Measurements from ENCODE around the gene RPGR. TPM values are rescaled to one million over a fixed set of nuclear protein-coding genes. Genes with fewer than 3 reads are reported as not detected.

RPGR gene
- total and polyA plus RNA-seq, 7 donors = 4.0 to 26.8 (median 9.6) TPM

- Histone ChIP-seq H3K27me3 (ENCODE audit: insufficient read depth in 3 of 3, low read length in 2 of 3) (peaks cover 0 to 8% (median 0%) of the 10 kb centered on the region in 3 donors), H3K4me3 (no peak overlapping the region), H3K36me3 (ENCODE audit: insufficient read depth in 1 of 2, low read depth in 1 of 2) (no peaks in the 10 kb centered on the region), H3K9me3 (no peaks in the 10 kb centered on the region), H3K27ac (no peak overlapping the region), H3K4me1 (no peaks in the 10 kb centered on the region)
- 80 to 90% (median 85%) methylated on average over 4 of the region's 4 CpGs for WGBS, 3 donors
- intact Hi-C loops (cut with DNase I) = no loop called here
- ATAC-seq (peak; percentile 28 to 93 (median 46)), DNase-seq (no peak)
- TF ChIP-seq CTCF (IDR thresholded peaks at IDR 0.05) = no peak
Measured at GRCh38 chrX:38312436-38312835, 14.9 kb downstream of the RPGR start.

GRCh38 chrX:38311743-38312142 lies 15.6 kb downstream of the RPGR start:
- Histone ChIP-seq H3K36me3 (ENCODE audit: insufficient read depth in 1 of 2, low read depth in 1 of 2) (no peaks in the 10 kb centered on the region), H3K9me3 (no peaks in the 10 kb centered on the region), H3K4me3 (no peak overlapping the region), H3K27ac (no peak overlapping the region), H3K27me3 (ENCODE audit: insufficient read depth in 3 of 3, low read length in 2 of 3) (peaks cover 0 to 8% (median 0%) of the 10 kb centered on the region in 3 donors), H3K4me1 (no peaks in the 10 kb centered on the region)
- WGBS, 3 donors = 80 to 100% (median 95%) methylated on average over 2 of the region's 2 CpGs
- no peak for ATAC-seq
- intact Hi-C loops (cut with DNase I) = no loop called here
- no peak for TF ChIP-seq CTCF (IDR thresholded peaks at IDR 0.05)
- no peak for DNase-seq

GRCh38 chrX:38305971-38306370 lies 21.3 kb downstream of the RPGR start:
- no peak overlapping the region for H3K27ac ChIP-seq
- ATAC-seq = peak; percentile 28 to 94 (median 82)

GRCh38 chrX:38304010-38304409 lies 23.3 kb downstream of the RPGR start:
- ATAC-seq = no peak
- no peaks in the 10 kb centered on the region for H3K4me1 ChIP-seq
- H3K4me3 ChIP-seq = no peak overlapping the region
- H3K36me3 ChIP-seq (ENCODE audit: insufficient read depth in 1 of 2, low read depth in 1 of 2) = peaks cover 0 to 7% of the 10 kb centered on the region in 2 donors
- intact Hi-C loops (cut with DNase I) = no loop called here
- no peak for TF ChIP-seq CTCF (IDR thresholded peaks at IDR 0.05)
- H3K27ac ChIP-seq = no peak overlapping the region
- DNase-seq = no peak
- H3K9me3 ChIP-seq = no peaks in the 10 kb centered on the region
- no peaks in the 10 kb centered on the region for H3K27me3 ChIP-seq (ENCODE audit: insufficient read depth in 3 of 3, low read length in 2 of 3)
- WGBS, 3 donors = 42 to 66% (median 62%) methylated on average over 4 of the region's 4 CpGs

More at GRCh38 chrX:38305971-38306370, 21.3 kb downstream of the RPGR start:
- H3K9me3 ChIP-seq = no peaks in the 10 kb centered on the region
- H3K27me3 ChIP-seq (ENCODE audit: insufficient read depth in 3 of 3, low read length in 2 of 3) = no peaks in the 10 kb centered on the region
- no peaks in the 10 kb centered on the region for H3K4me1 ChIP-seq
- H3K36me3 ChIP-seq (ENCODE audit: insufficient read depth in 1 of 2, low read depth in 1 of 2) = no peaks in the 10 kb centered on the region
- no peak overlapping the region for H3K4me3 ChIP-seq
- 38 to 59% (median 47%) methylated on average over 3 of the region's 3 CpGs for WGBS, 3 donors
- intact Hi-C loops (cut with DNase I) = no loop called here
- no peak for DNase-seq
- TF ChIP-seq CTCF (IDR thresholded peaks at IDR 0.05) = no peak

GRCh38 chrX:38293741-38294140 lies 33.6 kb downstream of the RPGR start:
- H3K9me3 ChIP-seq = no peaks in the 10 kb centered on the region
- WGBS, 3 donors = 46 to 76% (median 64%) methylated on average over 2 of the region's 2 CpGs
- no peak for DNase-seq
- no peaks in the 10 kb centered on the region for H3K27me3 ChIP-seq (ENCODE audit: insufficient read depth in 3 of 3, low read length in 2 of 3)
- H3K4me1 ChIP-seq = no peaks in the 10 kb centered on the region
- no peak for ATAC-seq
- intact Hi-C loops (cut with DNase I) = no loop called here
- peaks cover 3 to 14% of the 10 kb centered on the region in 2 donors for H3K36me3 ChIP-seq (ENCODE audit: insufficient read depth in 1 of 2, low read depth in 1 of 2)
- no peak overlapping the region for H3K27ac ChIP-seq
- TF ChIP-seq CTCF (IDR thresholded peaks at IDR 0.05) = no peak
- H3K4me3 ChIP-seq = no peak overlapping the region

All from psoas muscle (tissue), 8 donors.